HL-60/S4 treated with phorbol 12-myristate 13-acetate at 8.2 ng/mL for 4 days and 3 days (cell line): Measurements from ENCODE around the gene AXIN1.

Experiments
- in situ Hi-C: fragments of 300-500 bp; cut with MboI; formaldehyde crosslinking; loops from 2 replicates; pipeline ENCODE4 v1.15.0; 2022; ENCODE audit warnings: low sequenced_read_pairs

The AXIN1 gene

DNA sequence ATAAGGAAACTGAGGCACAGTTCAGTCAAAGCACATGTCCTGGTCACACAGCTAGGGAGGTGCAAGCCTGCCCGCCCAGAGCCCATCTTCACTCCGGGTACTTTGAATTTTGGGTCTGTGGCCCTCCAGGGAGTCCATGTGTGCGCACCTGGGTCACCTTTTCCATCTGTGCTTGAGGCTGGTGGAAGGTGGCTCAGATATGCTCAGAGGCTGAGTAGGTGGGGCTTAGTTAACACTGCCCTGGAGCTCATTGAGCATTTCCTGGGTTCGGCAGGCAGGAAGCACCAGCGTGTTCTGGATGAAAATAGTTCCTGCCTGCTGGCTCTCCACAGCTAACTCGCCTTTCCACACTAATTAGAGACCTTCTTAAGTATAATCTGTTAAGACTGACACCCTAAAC is 98.7 kb downstream of the AXIN1 start:
- in situ Hi-C loops = no loop called here

DNA sequence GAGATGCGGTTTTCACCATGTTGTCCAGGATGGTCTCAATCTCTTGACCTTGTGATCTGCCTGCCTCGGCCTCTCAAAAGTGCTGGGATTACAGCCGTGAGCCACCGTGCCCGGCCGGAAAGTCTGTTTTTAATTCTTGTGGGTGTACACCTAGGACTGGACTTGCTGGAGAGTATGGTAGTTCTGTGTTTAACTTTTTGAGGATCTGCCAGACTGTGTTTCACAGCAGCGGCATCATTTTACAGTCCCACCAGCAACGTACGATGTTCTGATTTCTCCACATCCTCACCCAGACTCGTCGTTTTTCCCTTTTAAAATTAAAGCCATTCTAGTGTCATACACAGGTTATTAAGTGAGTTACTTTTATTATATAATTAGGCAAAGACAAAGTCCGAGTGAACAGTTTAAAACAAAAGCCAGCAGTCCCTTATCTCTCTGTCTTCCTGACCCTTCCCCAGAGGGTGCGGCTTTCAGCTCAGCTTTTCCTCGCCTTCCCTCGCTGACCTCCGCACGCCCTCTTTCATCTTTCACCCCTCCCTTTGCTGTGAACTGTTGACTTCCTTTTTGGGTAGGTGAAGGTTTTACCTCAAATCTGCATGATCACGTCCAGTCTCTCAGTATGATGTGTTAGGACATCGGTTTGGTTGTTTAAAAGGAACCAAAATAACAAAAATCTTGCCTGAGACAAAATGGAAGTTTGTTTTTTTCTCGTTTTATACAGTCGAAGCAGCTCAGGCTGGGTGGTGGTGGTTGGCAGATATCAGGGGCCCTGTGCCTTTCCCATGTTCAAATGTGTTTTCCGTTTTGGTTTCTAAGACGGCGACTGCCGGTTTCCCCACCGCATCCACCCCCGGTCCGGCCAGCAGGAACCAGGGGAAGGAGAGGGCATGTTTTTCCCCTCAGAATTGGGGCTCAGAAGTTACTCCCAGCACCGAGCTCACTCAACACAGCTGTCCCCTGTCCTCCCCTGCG is 99.9 kb downstream of the AXIN1 start:
- in situ Hi-C loops = no loop called here

DNA sequence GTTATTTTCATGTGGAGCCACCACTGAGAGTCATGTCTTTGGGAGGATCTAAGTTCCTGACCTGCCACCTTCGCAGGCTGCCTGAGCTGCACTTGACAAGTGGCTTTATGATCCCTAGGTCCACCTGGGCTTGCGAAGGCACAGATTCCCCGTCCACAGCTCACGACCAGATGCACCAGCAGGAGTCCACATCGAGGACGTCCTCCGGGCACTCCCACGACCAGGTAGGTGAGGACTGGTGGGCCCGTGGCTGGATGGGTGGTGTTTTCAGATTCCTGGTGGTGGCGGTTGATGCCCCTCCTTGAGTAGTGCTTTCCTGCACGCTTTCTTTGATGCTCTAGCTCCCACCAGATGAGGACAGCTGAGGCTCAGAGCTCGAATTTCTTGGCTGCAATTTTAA is 103.1 kb downstream of the AXIN1 start:
- in situ Hi-C loops = no loop called here

DNA sequence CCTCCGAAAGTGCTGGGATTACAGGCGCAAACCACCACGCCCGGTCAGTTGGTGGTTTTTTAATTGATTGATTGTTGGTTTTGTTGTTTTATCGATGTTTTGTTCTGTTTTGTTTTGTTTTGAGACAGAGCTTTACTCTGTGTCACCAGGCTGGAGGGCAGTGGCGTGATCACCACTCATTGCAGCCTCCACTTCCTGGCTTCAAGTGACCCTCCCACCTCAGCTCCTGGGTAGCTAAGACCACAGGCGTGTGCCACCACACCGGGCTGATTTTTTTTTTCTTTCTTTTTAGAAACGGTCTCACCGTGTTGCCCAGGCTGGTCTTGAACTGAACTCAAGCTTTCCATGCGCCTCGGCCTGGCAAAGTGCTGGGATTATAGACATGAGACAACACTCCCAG is 105.5 kb downstream of the AXIN1 start:
- in situ Hi-C loops = no loop called here

DNA sequence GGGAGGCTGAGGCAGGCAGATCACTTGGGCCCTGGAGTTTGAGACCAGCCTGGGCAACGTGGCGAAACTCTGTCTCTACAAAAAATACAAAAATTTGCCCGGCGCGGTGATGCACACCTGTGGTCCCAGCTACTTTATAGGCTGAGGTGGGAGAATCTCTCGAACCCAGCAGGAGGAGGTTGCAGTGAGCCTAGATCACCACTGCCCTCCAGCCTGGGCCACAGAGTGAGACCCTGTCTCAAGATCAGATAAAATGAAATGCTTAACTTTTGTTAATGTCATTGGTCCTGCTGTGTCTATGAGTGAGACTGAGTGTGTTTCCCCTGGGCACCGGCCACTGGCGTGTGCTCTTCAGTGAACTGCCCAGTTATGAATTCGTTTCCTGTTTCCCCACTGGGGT is 107.4 kb downstream of the AXIN1 start:
- in situ Hi-C loops = no loop called here

DNA sequence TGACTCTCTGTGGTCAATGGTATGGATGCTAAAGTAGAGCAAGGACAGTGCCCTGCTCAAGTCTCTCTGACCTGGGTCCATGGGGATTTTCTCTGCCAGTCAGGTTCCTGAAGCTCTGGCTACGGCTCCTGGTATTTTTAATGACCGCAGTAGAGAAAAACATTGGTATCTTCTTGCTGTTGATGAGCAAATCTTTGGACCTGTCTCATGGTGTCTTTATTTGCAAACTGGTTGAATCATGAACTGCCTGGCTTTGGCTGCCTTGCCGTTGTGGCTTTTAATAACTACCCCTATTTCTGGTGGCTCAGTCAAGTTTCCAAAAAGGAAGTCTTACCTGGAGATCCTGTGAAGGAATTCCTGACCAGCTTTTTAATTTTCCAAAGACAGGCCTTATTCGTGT is 109.2 kb downstream of the AXIN1 start:
- in situ Hi-C loops = no loop called here

DNA sequence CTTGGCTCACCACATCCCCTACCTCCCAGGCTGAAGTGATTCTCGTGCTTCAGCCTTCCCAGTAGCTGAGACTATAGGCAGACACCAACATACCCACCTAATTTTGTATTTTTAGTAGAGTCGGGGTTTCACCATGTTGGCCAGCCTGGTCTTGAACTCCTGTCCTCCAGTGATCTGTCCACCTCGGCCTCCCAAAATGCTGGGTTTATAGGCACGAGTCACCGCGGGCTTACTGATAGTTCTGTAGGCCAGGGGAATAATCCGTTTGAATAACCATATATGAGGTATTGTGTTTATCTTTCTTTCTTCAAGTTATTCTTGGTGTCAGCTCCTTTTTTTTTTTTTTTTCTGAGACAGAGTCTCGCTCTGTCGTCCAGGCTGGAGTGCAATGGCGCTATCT is 110.2 kb downstream of the AXIN1 start:
- in situ Hi-C loops = no loop called here

DNA sequence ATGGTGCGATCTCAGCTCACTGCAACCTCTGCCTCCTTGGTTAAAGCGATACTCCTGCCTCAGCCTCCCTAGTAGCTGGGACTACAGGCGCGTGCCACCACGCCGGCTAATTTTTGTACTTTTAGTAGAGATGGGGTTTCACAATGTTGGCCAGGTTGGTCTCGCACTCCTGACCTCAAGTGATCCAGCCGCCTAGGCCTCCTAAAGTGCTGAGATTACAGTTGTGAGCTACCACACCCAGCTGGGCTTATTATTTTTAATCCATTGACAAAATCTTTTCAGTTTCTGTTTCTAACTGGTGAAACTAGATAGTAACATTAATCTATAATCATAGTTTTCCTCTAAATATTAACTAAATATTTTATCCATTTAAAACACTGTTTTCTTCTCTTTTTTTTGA is 112.0 kb downstream of the AXIN1 start:
- in situ Hi-C loops = no loop called here

DNA sequence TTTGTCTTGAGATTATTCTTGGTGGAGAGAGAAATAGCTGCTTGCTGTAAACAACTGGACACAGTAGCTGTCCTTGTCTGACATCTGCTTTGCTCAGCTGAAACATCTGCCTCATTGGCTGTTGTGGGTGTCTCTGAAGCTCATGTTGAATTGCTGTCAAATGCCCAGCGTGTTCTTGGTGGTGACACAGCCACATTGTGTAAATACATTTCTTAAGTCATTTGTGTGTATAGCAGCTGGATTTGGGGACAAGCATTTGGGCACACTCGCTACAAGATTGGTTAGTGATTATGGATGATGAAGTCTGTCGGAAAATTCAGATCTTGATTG is 112.6 kb downstream of the AXIN1 start:
- in situ Hi-C loops = no loop called here
